GM23248 (cell line): ENCODE measurements around the gene PRDM10. TPM values are rescaled to one million over a fixed set of nuclear protein-coding genes. Genes with fewer than 3 reads are reported as not detected.

ENCODE experiments used
- DNase-seq: peaks from one replicate; pipeline ENCODE4 v3.0.0-alpha.2; 2015
- H2AFZ ChIP-seq: fragments of 200-600 bp; sonication (generic); 2 replicates; pipeline ENCODE4 v1.6.1; 2016; ENCODE audit warnings: antibody characterized with exemption
- H3F3A ChIP-seq: fragments of 200-600 bp; sonication (generic); 2 replicates; pipeline ENCODE4 v1.6.1; 2016; ENCODE audit warnings: mild to moderate bottlenecking, antibody characterized with exemption, mixed run types; ENCODE audit not compliant: insufficient read depth
- H3K27ac ChIP-seq: fragments of 200-600 bp; sonication (generic); 2 replicates; pipeline ENCODE4 v1.5.1; 2016; ENCODE audit warnings: mild to moderate bottlenecking
- H3K27me3 ChIP-seq: fragments of 200-600 bp; sonication (generic); replicated peaks from 2 replicates; pipeline ENCODE4 v1.6.1; 2016; ENCODE audit warnings: mild to moderate bottlenecking; ENCODE audit not compliant: insufficient read depth
- H3K36me3 ChIP-seq: fragments of 200-600 bp; sonication (generic); 2 replicates; pipeline ENCODE4 v1.6.1; 2016; ENCODE audit warnings: low read depth, mild to moderate bottlenecking
- H3K4me1 ChIP-seq: fragments of 200-600 bp; sonication (generic); 2 replicates; pipeline ENCODE4 v1.6.1; 2016; ENCODE audit warnings: mild to moderate bottlenecking; ENCODE audit not compliant: insufficient read depth
- H3K4me2 ChIP-seq: fragments of 200-600 bp; sonication (generic); one replicate; pipeline ENCODE4 v1.6.1; 2016; ENCODE audit warnings: mild to moderate bottlenecking; ENCODE audit not compliant: unreplicated experiment
- H3K4me3 ChIP-seq: fragments of 200-600 bp; sonication (generic); 2 replicates; pipeline ENCODE4 v1.5.1; 2016; ENCODE audit warnings: mild to moderate bottlenecking
- H3K79me2 ChIP-seq: fragments of 200-600 bp; sonication (generic); 2 replicates; pipeline ENCODE4 v1.6.1; 2016; ENCODE audit warnings: mild to moderate bottlenecking; ENCODE audit not compliant: insufficient read depth
- H3K9ac ChIP-seq: fragments of 200-600 bp; sonication (generic); 2 replicates; pipeline ENCODE4 v1.6.1; 2016; ENCODE audit warnings: mild to moderate bottlenecking
- H3K9me2 ChIP-seq: fragments of 200-600 bp; sonication (generic); 2 replicates; pipeline ENCODE4 v1.6.1; 2016; ENCODE audit warnings: mixed run types, mild to moderate bottlenecking, moderate library complexity; ENCODE audit not compliant: insufficient read depth
- H3K9me3 ChIP-seq: fragments of 200-600 bp; sonication (generic); one replicate; pipeline ENCODE4 v1.6.1; 2017; ENCODE audit warnings: low read depth
- H4K20me1 ChIP-seq: fragments of 200-600 bp; sonication (generic); 2 replicates; pipeline ENCODE4 v1.6.0; 2016; ENCODE audit not compliant: insufficient read depth
- EZH2 ChIP-seq: fragments of 200-600 bp; sonication (generic); IDR thresholded peaks from 2 replicates; pipeline ENCODE4 v1.6.1; 2018; ENCODE audit warnings: antibody characterized with exemption, mild to moderate bottlenecking; ENCODE audit not compliant: insufficient read depth, poor library complexity, severe bottlenecking
- EZH2phosphoT487 ChIP-seq: fragments of 200-600 bp; sonication (generic); IDR thresholded peaks from 2 replicates; pipeline ENCODE4 v1.6.1; 2018; ENCODE audit warnings: antibody characterized with exemption, moderate library complexity, mild to moderate bottlenecking, low read depth; ENCODE audit not compliant: insufficient read depth
- WGBS, 2 experiments: methylation state at CpG; one replicate each; pipeline ENCODE4 v1.1.6; 2015 to 2017; ENCODE audit warnings: low lambda C conversion rate in 2 of 2, low coverage in 1 of 2; ENCODE audit errors: missing lambda C conversion rate in 2 of 2; 5-methylcytosine and 5-hydroxymethylcytosine counted together
- in situ Hi-C: fragments of 300-500 bp; cut with MboI; formaldehyde crosslinking; loops from 2 replicates; pipeline ENCODE4 v1.15.0; 2020
- polyA plus RNA-seq: library from polyadenylated mRNA; unstranded; fragments of >200 nt; fragmentation: Nextera tagmentation; extraction: Ambion mirVana; gene quantifications from 2 replicates; pipeline ENCODE4 v1.2.1, GENCODE V29; 2016
- total RNA-seq: library from RNA; depleted of rRNA; stranded (reverse); fragments of >200 nt; shearing (Covaris generic); gene quantifications from 2 replicates; pipeline ENCODE4 v1.2.3, GENCODE V29; 2014

PRDM10 gene
- total and polyA plus RNA-seq, 2 experiments from 2014 or later = 2.9 to 4.6 TPM

DNA sequence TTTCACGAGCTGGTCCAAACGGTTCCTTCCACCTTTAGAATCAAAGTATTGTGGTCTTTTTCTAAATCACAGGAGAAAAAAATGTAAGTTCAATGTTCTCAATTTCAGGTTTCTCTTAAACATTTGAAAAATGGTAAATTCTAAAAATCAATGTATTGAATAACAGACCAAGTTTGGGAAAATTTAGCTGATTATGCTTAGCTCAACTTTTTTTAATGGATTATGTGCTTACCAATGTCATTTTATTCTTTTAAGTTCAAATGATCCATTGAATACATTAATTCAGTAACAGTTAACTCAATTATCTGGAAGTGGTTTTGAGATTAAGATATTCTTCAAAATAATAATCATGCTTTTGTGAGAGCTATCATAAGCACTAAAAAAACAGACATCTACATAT is 5.1 kb downstream of the PRDM10 start:
- Histone ChIP-seq H3K4me3 (no peak overlapping the region), H3K27me3 (no peaks in the 10 kb centered on the region), H3K4me2 (no peak overlapping the region), H3K9me2 (no peaks in the 10 kb centered on the region), H3K79me2 (peaks cover 89% of the 10 kb centered on the region), H4K20me1 (peaks cover 8% of the 10 kb centered on the region; the same call in 1 of the 2 replicates), H2AFZ (no peak overlapping the region), H3K9ac (no peak overlapping the region), H3F3A (0 out of 2 replicates have a peak, but pooled peaks cover 6% of the 10 kb centered on the region), H3K27ac (no peak overlapping the region), H3K4me1 (peaks cover 8% of the 10 kb centered on the region; the same call in 1 of the 2 replicates), H3K36me3 (no peaks in the 10 kb centered on the region), H3K9me3 (no peaks in the 10 kb centered on the region)
- 87 to 89% methylated on average over 2 of the region's 2 CpGs for WGBS, 2 experiments
- TF ChIP-seq EZH2 = no peak
- no peak for TF ChIP-seq EZH2phosphoT487
- DNase-seq = no peak
- in situ Hi-C loops = no loop called here

DNA sequence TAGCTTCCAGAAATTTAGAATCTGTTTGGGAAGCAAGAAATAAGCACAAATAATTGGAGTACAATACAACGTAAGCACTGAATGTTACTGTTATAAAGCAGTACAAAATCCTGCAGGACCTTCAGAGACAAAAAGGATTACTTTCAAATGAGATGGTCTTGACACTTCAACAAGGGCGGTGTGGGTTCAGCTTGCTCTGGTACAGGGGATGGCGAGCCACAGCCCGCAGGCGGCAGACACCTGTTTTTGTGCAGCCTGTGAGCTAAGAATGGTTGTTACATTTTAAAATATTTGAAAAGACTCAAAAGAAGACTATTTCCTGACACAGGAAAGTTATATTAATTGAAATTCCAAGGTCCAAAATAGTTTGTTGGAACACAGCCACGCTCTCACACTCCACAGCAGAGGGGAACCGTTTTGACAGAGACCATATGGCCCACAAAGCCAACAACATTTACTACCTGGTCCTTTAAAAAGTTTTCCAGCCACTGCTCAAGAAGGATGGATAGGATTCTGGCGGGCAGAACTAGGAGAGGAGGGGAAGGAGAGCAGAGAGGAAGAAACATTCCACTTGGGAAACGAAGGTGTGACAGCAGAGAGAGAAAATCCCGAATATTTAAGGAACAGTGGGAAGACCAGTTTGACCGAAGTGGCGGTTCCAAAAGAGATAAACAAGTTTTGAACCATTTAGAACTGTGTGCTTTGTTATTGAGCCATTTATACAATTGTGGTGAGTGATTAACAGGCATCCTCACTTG is 6.3 kb downstream of the PRDM10 start:
- Histone ChIP-seq H3K4me2 (no peak overlapping the region), H4K20me1 (peaks cover 8% of the 10 kb centered on the region; the same call in 1 of the 2 replicates), H2AFZ (no peak overlapping the region), H3K9ac (no peak overlapping the region), H3K36me3 (no peaks in the 10 kb centered on the region), H3K4me3 (no peak overlapping the region), H3K9me2 (no peaks in the 10 kb centered on the region), H3K9me3 (no peaks in the 10 kb centered on the region), H3K79me2 (peaks cover 85% of the 10 kb centered on the region), H3F3A (0 out of 2 replicates have a peak, but pooled peaks cover 7% of the 10 kb centered on the region), H3K27me3 (no peaks in the 10 kb centered on the region), H3K27ac (no peak overlapping the region), H3K4me1 (peaks cover 7% of the 10 kb centered on the region; the same call in 1 of the 2 replicates)
- 80 to 81% methylated on average over 12 of the region's 12 CpGs for WGBS, 2 experiments
- TF ChIP-seq EZH2phosphoT487 (no peak), EZH2 (no peak)
- in situ Hi-C loops = no loop called here
- DNase-seq = no peak

DNA sequence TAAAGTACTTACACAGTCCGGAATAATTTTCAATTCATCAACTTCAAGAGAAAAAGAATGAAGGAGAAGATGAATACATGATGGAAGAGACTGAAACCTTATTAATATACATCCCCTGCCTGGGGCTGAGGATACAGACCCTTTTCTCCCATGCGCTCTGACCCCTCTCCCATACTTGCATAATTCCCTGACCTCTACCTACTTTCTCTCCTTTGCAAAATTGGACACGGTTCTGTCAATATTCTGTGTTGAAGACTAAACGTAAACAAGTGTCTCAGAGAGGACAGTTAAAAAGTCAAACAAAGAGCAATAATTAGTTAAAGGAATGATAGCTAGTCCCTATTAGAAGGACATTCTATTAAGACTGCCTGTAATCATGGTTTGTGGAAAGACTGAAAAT is 7.5 kb downstream of the PRDM10 start:
- WGBS, 2 experiments = 95 to 100% methylated on average over 4 of the region's 4 CpGs
- H3F3A ChIP-seq = 0 out of 2 replicates have a peak, but pooled peaks cover 7% of the 10 kb centered on the region
- no peak overlapping the region for H3K4me2 ChIP-seq
- H3K36me3 ChIP-seq = no peaks in the 10 kb centered on the region
- H3K79me2 ChIP-seq = peaks cover 83% of the 10 kb centered on the region
- H3K9me3 ChIP-seq = no peaks in the 10 kb centered on the region
- H4K20me1 ChIP-seq = peaks cover 8% of the 10 kb centered on the region; the same call in 1 of the 2 replicates
- H3K4me3 ChIP-seq = no peak overlapping the region
- TF ChIP-seq EZH2phosphoT487 (no peak), EZH2 (no peak)
- no peak overlapping the region for H3K9ac ChIP-seq
- no peaks in the 10 kb centered on the region for H3K9me2 ChIP-seq
- no peak for DNase-seq
- H3K4me1 ChIP-seq = no peaks in the 10 kb centered on the region
- in situ Hi-C loops = no loop called here
- no peak overlapping the region for H3K27ac ChIP-seq
- H2AFZ ChIP-seq = no peak overlapping the region
- no peaks in the 10 kb centered on the region for H3K27me3 ChIP-seq

DNA sequence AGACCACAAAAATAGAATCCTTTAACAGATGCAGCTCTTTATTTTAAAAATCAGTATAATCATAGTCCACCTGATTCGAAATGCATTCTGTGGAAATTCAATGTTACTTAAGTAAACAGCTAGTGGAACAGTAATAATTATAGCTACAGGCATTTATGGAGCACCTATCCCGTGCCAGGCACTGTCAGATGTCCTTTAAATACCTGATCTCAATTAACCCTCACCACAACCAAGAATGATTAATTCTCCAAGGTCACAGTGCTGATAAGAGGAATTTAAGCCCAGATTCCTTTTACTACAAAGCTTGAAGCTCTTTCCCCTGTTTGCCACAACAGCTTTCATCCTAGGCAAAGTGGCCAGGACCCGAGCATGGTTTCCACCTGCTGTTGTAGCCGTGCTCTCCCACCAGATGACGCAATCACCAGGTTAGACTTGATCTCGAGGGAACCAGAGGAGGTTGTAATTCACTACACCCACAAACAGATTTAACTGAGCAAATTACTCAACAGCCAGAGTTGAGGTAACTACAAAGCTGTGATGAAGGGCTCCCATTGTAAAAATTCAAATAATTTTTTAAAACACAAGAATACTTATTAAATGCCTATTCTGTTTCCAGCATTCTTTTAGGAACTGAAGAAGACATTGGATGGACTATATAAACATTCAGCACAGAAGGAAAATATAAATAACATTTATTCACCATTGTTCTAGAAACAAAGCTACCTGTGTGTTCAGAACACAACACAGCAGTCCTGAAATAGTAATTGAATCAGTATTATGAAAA is 10.3 kb downstream of the PRDM10 start:
- H3K4me1 ChIP-seq = no peaks in the 10 kb centered on the region
- H3K36me3 ChIP-seq = no peaks in the 10 kb centered on the region
- WGBS, 2 experiments = 56 to 59% methylated on average over 6 of the region's 6 CpGs
- no peak overlapping the region for H3K27ac ChIP-seq
- peak; percentile 24 for DNase-seq
- H3K79me2 ChIP-seq = peaks cover 55% of the 10 kb centered on the region
- TF ChIP-seq EZH2 = no peak
- TF ChIP-seq EZH2phosphoT487 = no peak
- no peak overlapping the region for H3K4me2 ChIP-seq
- no peak overlapping the region for H2AFZ ChIP-seq
- H3K9ac ChIP-seq = no peak overlapping the region
- no peaks in the 10 kb centered on the region for H3K27me3 ChIP-seq
- no peak overlapping the region for H3K4me3 ChIP-seq
- in situ Hi-C loops = no loop called here
- no peaks in the 10 kb centered on the region for H3K9me2 ChIP-seq
- no peaks in the 10 kb centered on the region for H3K9me3 ChIP-seq
- peaks cover 4% of the 10 kb centered on the region; the same call in 1 of the 2 replicates for H4K20me1 ChIP-seq
- 0 out of 2 replicates have a peak, but pooled peaks cover 7% of the 10 kb centered on the region for H3F3A ChIP-seq
